SK-N-MC (cell line): ENCODE measurements around the gene GPN1.

Experiments used
- DNase-seq: peaks from one replicate; pipeline ENCODE4 v3.0.0-alpha.2; 2011; ENCODE audit warnings: low read depth, low spot score
- H3K27ac ChIP-seq: fragments of 200-600 bp; sonication (generic); 2 replicates; pipeline ENCODE4 v1.5.1; 2016; ENCODE audit warnings: mixed run types
- H3K36me3 ChIP-seq: fragments of 200-600 bp; sonication (generic); 2 replicates; pipeline ENCODE4 v1.6.1; 2017; ENCODE audit warnings: antibody characterized with exemption, low read length, mixed read lengths; ENCODE audit not compliant: insufficient read depth
- H3K4me3 ChIP-seq: fragments of 200-600 bp; sonication (generic); 2 replicates; pipeline ENCODE4 v1.5.1; 2016
- H3K9ac ChIP-seq: fragments of 200-600 bp; sonication (generic); 2 replicates; pipeline ENCODE4 v1.8.0; 2017; ENCODE audit warnings: mixed run types, mixed read lengths; ENCODE audit not compliant: insufficient read length
- H3K9me3 ChIP-seq: fragments of 200-600 bp; sonication (generic); 2 replicates; pipeline ENCODE4 v1.6.1; 2017; ENCODE audit warnings: low read depth, mild to moderate bottlenecking, antibody characterized with exemption, low read length, moderate library complexity, mixed read lengths
- EZH2 ChIP-seq: fragments of 200-600 bp; sonication (generic); IDR thresholded peaks from one replicate; pipeline ENCODE4 v1.6.1; 2017; ENCODE audit warnings: antibody characterized with exemption
- FOXP2 ChIP-seq: optimal IDR thresholded peaks from 2 replicates; pipeline ENCODE3; 2011; ENCODE audit warnings: mild to moderate bottlenecking, moderate library complexity; ENCODE audit not compliant: insufficient read depth; ENCODE audit errors: extremely low read length, control extremely low read depth
- POLR2AphosphoS5 ChIP-seq: IDR thresholded peaks from 2 replicates; pipeline ENCODE4 v1.6.1; 2012; ENCODE audit warnings: mild to moderate bottlenecking, low read depth, low read length, borderline replicate concordance

The GPN1 gene

GRCh38 chr2:27661371-27661770 is 32.5 kb downstream of the GPN1 start:
- no peak for TF ChIP-seq FOXP2
- TF ChIP-seq POLR2AphosphoS5 = no peak
- TF ChIP-seq EZH2 = no peak
- DNase-seq = no peak
- Histone ChIP-seq H3K9me3 (no peaks in the 10 kb centered on the region), H3K9ac (no peak overlapping the region), H3K4me3 (no peak overlapping the region), H3K27ac (no peak overlapping the region), H3K36me3 (peaks cover 47% of the 10 kb centered on the region)

DNA sequence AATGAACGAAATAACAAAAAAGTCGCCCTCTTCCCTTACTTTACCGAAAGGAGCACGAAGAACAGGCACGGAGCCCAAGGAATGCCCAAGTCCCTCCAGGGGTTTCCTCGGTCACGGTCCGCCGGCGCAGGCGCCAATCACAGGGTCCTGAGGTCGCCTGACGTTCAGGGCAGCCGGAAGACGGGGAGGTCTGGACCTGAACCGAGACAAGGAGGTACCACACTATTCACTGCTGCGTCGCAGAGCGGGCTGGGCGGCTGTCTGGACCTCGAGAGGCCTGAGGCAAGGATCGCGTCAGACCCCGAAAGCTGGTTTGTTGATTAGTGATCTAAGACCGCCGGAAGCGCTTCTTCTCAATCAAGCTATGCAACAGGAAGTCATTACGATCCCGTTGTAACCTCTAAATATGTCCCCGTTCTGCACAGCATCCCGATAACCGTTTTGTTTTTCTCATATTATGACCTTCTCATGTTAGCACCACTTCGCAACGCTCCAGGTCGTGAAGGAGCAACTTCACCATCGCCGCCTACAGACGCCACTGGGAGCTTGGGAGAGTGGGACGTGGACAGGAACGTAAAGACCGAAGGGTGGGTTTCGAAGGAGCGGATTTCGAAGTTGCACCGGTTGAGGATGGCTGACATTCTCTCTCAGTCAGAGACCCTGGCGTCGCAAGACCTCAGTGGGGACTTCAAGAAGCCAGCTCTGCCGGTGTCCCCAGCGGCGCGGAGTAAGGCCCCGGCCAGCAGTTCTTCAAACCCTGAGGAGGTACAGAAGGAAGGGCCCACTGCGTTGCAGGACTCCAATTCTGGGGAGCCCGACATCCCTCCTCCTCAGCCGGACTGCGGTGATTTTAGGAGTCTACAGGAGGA is 34.7 kb downstream of the GPN1 start, which contains the start of the genes SLC4A1AP and SUPT7L:
TSS of gene SLC4A1AP (plus strand) at position 605 of the 869 bp plus-strand sequence. CDS start at position 631, 26 bp downstream.
TSS of gene SUPT7L (minus strand) at position 330 of the 869 bp plus-strand sequence. CDS start 1,422 bp downstream, outside the sequence.
- H3K36me3 ChIP-seq = peaks cover 39% of the 10 kb centered on the region
- peak within 1 kb of the TSS; percentile 91 for H3K4me3 ChIP-seq
- peak within 1 kb of the TSS; percentile 86 for H3K9ac ChIP-seq
- no peaks in the 10 kb centered on the region for H3K9me3 ChIP-seq
- TF ChIP-seq EZH2 (no peak), FOXP2 (no peak), POLR2AphosphoS5 (peak; percentile 74)
- peak within 1 kb of the TSS; percentile 96 for H3K27ac ChIP-seq
- peak; percentile 73 for DNase-seq

GRCh38 chr2:27664154-27664574 is 35.3 kb downstream of the GPN1 start:
- no peaks in the 10 kb centered on the region for H3K9me3 ChIP-seq
- peak overlapping the region; percentile 91 for H3K4me3 ChIP-seq
- DNase-seq = no peak
- peak overlapping the region; percentile 96; the same call in 1 of the 2 replicates for H3K27ac ChIP-seq
- TF ChIP-seq EZH2 (no peak), POLR2AphosphoS5 (no peak), FOXP2 (no peak)
- H3K36me3 ChIP-seq = peaks cover 40% of the 10 kb centered on the region
- peak overlapping the region; percentile 86 for H3K9ac ChIP-seq

DNA sequence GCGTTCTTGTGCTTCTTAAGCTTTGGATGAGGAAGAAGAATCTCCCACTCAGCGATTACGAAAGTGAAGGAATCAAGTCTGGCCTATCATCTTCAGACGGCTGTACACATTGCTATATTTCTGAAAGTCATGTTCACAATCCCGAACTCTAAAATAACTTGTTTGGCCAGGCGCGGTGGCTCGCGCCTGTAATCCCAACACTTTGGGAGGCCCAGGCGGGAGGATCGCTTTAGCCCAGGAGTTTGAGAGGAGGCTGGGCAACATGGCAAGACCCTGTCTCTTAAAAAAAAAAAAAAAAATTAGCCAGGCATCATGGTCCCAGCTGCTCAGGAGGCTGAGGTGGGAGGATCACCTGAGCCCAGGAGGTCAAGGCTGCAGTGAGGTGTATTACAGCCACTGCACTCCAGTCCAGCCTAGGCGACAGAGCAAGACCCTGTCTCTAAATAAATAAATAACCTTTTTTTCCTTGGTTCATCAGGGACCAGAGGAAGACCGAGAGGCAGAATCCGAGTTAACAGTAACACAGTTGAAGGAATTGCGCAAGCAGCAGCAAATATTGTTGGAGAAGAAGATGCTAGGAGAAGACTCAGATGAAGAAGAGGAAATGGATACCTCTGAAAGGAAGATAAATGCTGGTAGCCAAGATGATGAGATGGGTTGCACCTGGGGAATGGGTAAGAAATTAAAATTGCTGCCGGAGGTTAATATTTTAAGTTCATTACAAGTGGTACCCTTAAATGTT is 35.9 kb downstream of the GPN1 start:
- DNase-seq = no peak
- Histone ChIP-seq H3K27ac (no peak overlapping the region), H3K36me3 (peaks cover 38% of the 10 kb centered on the region), H3K9ac (peak overlapping the region; percentile 86), H3K4me3 (peak overlapping the region; percentile 91), H3K9me3 (no peaks in the 10 kb centered on the region)
- TF ChIP-seq FOXP2 = no peak
- no peak for TF ChIP-seq POLR2AphosphoS5
- TF ChIP-seq EZH2 = no peak

DNA sequence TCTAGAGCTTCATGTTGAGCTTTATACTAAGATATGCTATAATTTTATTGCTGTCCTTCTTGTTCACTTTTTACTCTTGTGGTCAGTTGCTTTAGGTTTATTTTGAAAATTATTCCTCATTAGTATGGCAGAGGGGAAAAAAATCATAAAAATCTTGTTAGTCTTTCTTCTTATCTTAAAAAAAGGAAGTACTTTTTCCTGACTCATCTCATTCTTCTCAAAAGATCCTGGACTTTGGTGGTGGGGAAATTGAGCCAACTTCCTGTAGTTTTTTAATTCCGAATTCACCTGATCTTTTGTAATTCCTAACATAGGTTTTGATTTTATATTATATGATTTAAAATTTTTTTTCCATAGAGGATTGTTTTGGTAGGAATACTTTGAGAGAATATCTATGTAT is 38.6 kb downstream of the GPN1 start:
- no peak for TF ChIP-seq FOXP2
- no peaks in the 10 kb centered on the region for H3K9me3 ChIP-seq
- H3K9ac ChIP-seq = no peak overlapping the region

DNA sequence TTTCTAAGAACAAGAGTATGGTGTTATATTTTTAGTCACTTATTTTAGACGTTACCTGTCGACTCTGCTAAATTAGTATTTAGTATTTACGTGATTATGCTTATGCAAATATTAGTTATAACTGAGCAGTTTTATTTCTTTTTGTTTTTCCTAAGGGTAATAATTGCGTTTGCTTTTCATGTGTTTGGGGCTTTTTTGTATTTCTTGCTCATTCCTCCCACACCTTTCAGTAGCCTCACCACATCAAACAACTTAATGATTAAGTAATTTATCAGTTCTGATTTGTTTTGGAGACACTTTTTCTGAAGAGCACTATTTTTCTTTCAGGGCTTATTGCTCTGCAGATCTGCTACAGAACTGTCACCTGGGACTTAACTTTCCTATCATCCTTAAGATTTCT is 42.4 kb downstream of the GPN1 start:
- no peak for DNase-seq
- H3K36me3 ChIP-seq = peaks cover 40% of the 10 kb centered on the region

More for the DNA sequence above, 38.6 kb downstream of the GPN1 start:
- no peak for DNase-seq
- no peak overlapping the region for H3K4me3 ChIP-seq
- no peak overlapping the region for H3K27ac ChIP-seq
- H3K36me3 ChIP-seq = peaks cover 20% of the 10 kb centered on the region

DNA sequence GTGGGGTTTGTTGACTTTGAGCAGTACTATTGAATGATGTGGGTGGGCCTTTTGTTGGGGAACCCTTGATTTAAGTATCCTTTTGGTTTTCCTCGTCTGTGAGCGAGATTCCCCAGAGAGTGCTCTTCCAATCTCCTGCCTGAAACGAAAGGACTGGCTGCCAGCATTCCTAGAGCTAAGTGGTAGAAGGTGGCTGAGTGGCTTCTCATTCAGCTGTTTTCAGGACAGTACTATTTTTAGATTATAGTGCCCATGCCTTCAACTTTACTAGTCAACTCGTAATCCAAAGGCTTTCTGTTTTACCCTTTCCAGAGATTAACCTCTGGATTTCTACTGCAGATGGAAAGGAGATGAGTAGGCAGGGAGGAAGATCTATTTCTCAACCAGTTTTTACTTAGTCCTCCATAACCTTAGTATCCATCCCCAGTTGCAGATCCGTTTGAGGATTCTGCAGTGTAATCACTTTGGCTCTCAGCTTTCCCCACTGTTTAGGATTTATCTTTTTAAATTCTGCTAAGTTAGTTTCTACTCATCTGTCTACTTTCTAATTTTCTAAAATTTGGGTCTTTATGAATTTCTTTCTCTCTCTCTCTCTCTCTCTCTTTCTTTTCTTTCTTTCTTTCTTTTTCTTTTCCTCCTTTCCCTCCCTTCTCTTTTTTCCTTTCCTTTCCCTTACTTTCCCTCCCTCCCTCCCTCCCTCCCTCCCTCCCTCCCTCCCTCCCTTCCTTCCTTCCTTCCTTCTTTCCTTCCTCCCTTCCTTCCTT is 44.1 kb downstream of the GPN1 start:
- Histone ChIP-seq H3K9me3 (no peaks in the 10 kb centered on the region), H3K9ac (no peak overlapping the region), H3K27ac (no peak overlapping the region), H3K4me3 (no peak overlapping the region), H3K36me3 (peaks cover 46% of the 10 kb centered on the region)
- no peak for TF ChIP-seq EZH2
- TF ChIP-seq POLR2AphosphoS5 = no peak
- no peak for TF ChIP-seq FOXP2
- DNase-seq = no peak

More for the DNA sequence above, 42.4 kb downstream of the GPN1 start:
- no peak overlapping the region for H3K4me3 ChIP-seq
- H3K9me3 ChIP-seq = no peaks in the 10 kb centered on the region
- no peak overlapping the region for H3K27ac ChIP-seq
- no peak overlapping the region for H3K9ac ChIP-seq
- TF ChIP-seq POLR2AphosphoS5 = no peak
- no peak for TF ChIP-seq FOXP2
- TF ChIP-seq EZH2 = no peak
